HepG2 (cell line): Measurements from ENCODE around the gene ADRM1. TPM values are rescaled to one million over a fixed set of nuclear protein-coding genes. Genes with fewer than 3 reads are reported as not detected.

Experiments used
- ARID3A ChIP-seq: IDR thresholded peaks from 2 replicates; pipeline ENCODE4 v1.6.1; 2012; ENCODE audit warnings: low read depth, low read length, improper control_type of control experiment
- ASH2L ChIP-seq: fragments of 300-600, 200-600 bp; sonication (generic); IDR thresholded peaks from 2 replicates; pipeline ENCODE4 v1.7.0; 2017; ENCODE audit warnings: low read depth, mild to moderate bottlenecking, moderate library complexity, mixed read lengths, low read length; ENCODE audit not compliant: insufficient read length
- DDIT3 ChIP-seq: sonication (generic); formaldehyde crosslinking; IDR thresholded peaks from 2 replicates; pipeline ENCODE4 v1.4.0; 2020; ENCODE audit warnings: mild to moderate bottlenecking, missing genetic modification reagents
- HINFP ChIP-seq: sonication (generic); formaldehyde crosslinking; IDR thresholded peaks from 2 replicates; pipeline ENCODE4 v1.4.0; 2020; ENCODE audit warnings: low read depth, mild to moderate bottlenecking, missing genetic modification reagents
- HNRNPLL ChIP-seq: fragments of 200-400 bp; formaldehyde crosslinking; IDR thresholded peaks from 2 replicates; pipeline ENCODE4 v1.6.1; 2017; ENCODE audit warnings: mild to moderate bottlenecking, low read depth, low read length; ENCODE audit not compliant: poor library complexity, severe bottlenecking
- HOMEZ ChIP-seq: IDR thresholded peaks from 2 replicates; pipeline ENCODE4 v1.6.1; 2016; ENCODE audit warnings: low read depth
- MAF1 ChIP-seq: sonication (generic); formaldehyde crosslinking; IDR thresholded peaks from 2 replicates; pipeline ENCODE4 v1.5.0; 2020; ENCODE audit warnings: missing genetic modification reagents, borderline replicate concordance
- NR2F2 ChIP-seq: IDR thresholded peaks from 2 replicates; pipeline ENCODE4 v1.6.1; 2012; ENCODE audit warnings: low read depth, inconsistent platforms, borderline replicate concordance
- POLR2AphosphoS2 ChIP-seq: IDR thresholded peaks from 2 replicates; pipeline ENCODE4 v1.6.1; 2011; ENCODE audit warnings: low read depth, low read length, improper control_type of control experiment
- RAD51 ChIP-seq: fragments of 450-650 bp; IDR thresholded peaks from 2 replicates; pipeline ENCODE4 v1.6.1; 2016; ENCODE audit warnings: borderline replicate concordance
- SMYD3 ChIP-seq: sonication (generic); formaldehyde crosslinking; IDR thresholded peaks from 2 replicates; pipeline ENCODE4 v1.8.1; 2023; ENCODE audit warnings: mild to moderate bottlenecking, missing genetic modification reagents
- TFE3 ChIP-seq: IDR thresholded peaks from 2 replicates; pipeline ENCODE4 v1.6.1; 2016
- ZNF142 ChIP-seq: sonication (generic); formaldehyde crosslinking; IDR thresholded peaks from 2 replicates; pipeline ENCODE4 v1.4.0; 2020; ENCODE audit warnings: missing genetic modification reagents
- ZNF224 ChIP-seq: sonication (generic); formaldehyde crosslinking; IDR thresholded peaks from 2 replicates; pipeline ENCODE4 v1.5.0; 2020; ENCODE audit warnings: mild to moderate bottlenecking, missing genetic modification reagents
- ZNF570 ChIP-seq: sonication (generic); formaldehyde crosslinking; IDR thresholded peaks from 2 replicates; pipeline ENCODE4 v1.4.0; 2020; ENCODE audit warnings: mild to moderate bottlenecking, missing genetic modification reagents, borderline replicate concordance
- ZNF616 ChIP-seq: sonication (generic); formaldehyde crosslinking; IDR thresholded peaks from 2 replicates; pipeline ENCODE4 v1.5.0; 2020; ENCODE audit warnings: low read depth, mild to moderate bottlenecking, missing genetic modification reagents
- ZNF777 ChIP-seq: sonication (generic); formaldehyde crosslinking; IDR thresholded peaks from 2 replicates; pipeline ENCODE4 v1.4.0; 2020; ENCODE audit warnings: missing genetic modification reagents
- polyA plus RNA-seq, 8 experiments: library from polyadenylated mRNA; depleted of rRNA in 3 of 8; stranded (reverse) in 7 of 8; unstranded in 1 of 8; fragments of >200 nt; fragmentation: Illumina TruSeq in 4 of 8; extraction: Trizol in 4 of 8; gene quantifications; 2 replicates each; pipeline versions ENCODE4 v1.2.1 to v1.2.3, GENCODE V29; 2011 to 2016; ENCODE audit warnings: low read depth in 4 of 8, missing spikeins in 1 of 8, mixed read lengths in 1 of 8; ENCODE audit not compliant: insufficient read depth in 1 of 8
- total RNA-seq, 5 experiments: library from RNA; depleted of rRNA; stranded (reverse); fragments of >200 nt; fragmentation: Illumina TruSeq; extraction: Trizol; gene quantifications; 2 replicates each; pipeline ENCODE4 v1.2.3, GENCODE V29; 2016; ENCODE audit warnings: low read depth in 1 of 5

Gene ADRM1
- total and polyA plus RNA-seq, 2 of the 13 experiments (the other 11 are each of a cell fraction or from before 2014, with no cell fraction given) = 92.9 to 154 TPM

- no peak for TF ChIP-seq ZNF142 (CRISPR knock-in tag)
- TF ChIP-seq HINFP (CRISPR knock-in tag) = peak; percentile 82
- peak; percentile 66 for TF ChIP-seq HOMEZ (CRISPR knock-in tag)
- TF ChIP-seq DDIT3 (CRISPR knock-in tag) = no peak
- no peak; the same call in 1 of the 2 replicates for TF ChIP-seq POLR2AphosphoS2
- no peak for TF ChIP-seq RAD51
- peak; percentile 59; the same call in 1 of the 2 replicates for TF ChIP-seq NR2F2
- TF ChIP-seq SMYD3 (CRISPR knock-in tag) = no peak
- TF ChIP-seq ASH2L = no peak
- TF ChIP-seq ZNF570 (CRISPR knock-in tag) = no peak
- TF ChIP-seq ZNF616 (CRISPR knock-in tag) = no peak
- peak; percentile 81 for TF ChIP-seq ZNF777 (CRISPR knock-in tag)
- no peak; the same call in 1 of the 2 replicates for TF ChIP-seq ZNF224 (CRISPR knock-in tag)
- TF ChIP-seq HNRNPLL = no peak
- TF ChIP-seq ARID3A = peak; percentile 51; the same call in 1 of the 2 replicates
- peak; percentile 63; the same call in 1 of the 2 replicates for TF ChIP-seq TFE3 (CRISPR knock-in tag)
- peak; percentile 84; the same call in 1 of the 2 replicates for TF ChIP-seq MAF1 (CRISPR knock-in tag)
These were observed 940 bp upstream of the ADRM1 start (continued) for GRCh38 chr20:62301773-62302340.
